RCC 7860 (cell line): ENCODE data around the gene PKN1.
"Not testable (repeated sequence)": the region's sequence is repeated elsewhere in the genome, so short reads cannot be mapped to it uniquely, and the experiment has no call there.

Experiments
- DNase-seq: peaks from one replicate; pipeline ENCODE4 v3.0.0-alpha.2; 2015; ENCODE audit warnings: low spot score
- FAIRE-seq: peaks from 2 replicates; lab custom pipeline; 2012; peaks lifted over from hg19 to GRCh38; lab: Jason Lieb, UNC

The PKN1 gene

GRCh38 chr19:14479309-14479974 is 46.3 kb downstream of the PKN1 start:
- DNase-seq = no peak
- FAIRE-seq = no peak

- DNase-seq (no peak), FAIRE-seq (no peak)
Measured at GRCh38 chr19:14479975-14480699, 47.0 kb downstream of the PKN1 start.

- DNase-seq = peak; percentile 33
- FAIRE-seq = no peak
Measured at GRCh38 chr19:14480700-14481079, 47.6 kb downstream of the PKN1 start.

GRCh38 chr19:14482172-14482941 is 49.3 kb downstream of the PKN1 start:
- DNase-seq (no peak), FAIRE-seq (no peak)

DNA sequence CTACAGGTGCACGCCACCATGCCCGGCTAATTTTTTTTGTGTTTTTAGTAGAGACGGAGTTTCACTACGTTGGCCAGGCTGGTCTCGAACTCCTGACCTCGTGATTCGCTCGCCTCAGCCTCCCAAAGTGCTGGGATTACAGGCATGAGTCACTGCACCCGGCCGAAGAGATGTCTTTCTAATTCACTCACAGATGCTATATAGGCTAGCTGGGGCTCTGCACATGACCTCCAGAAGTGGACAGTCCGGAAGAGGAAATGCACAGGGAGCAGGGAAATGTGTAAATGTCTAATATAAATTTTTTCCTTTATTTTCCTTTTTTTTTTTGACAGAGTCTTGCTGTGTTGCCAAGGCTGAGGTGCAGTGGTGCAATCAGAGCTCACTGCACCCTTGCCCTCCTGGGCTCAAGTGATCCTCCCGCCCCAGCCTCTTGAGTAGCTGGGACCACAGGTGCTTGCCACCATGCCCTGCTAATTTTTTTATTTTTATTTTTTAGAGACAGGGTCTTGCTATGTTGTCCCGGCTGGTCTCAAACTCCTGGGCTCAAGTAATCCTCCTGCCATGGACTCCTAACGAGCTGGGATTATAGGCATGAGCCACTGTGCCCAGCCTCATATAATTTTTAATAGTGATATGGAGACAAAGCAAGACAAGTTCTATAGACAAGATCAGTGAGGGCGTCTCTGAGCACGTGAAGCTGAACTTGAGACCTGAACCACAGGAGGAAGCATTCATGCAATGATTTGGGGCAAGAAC is 54.4 kb downstream of the PKN1 start:
- FAIRE-seq = no peak
- no peak for DNase-seq

- DNase-seq = no peak
- FAIRE-seq = no peak
Measured at GRCh38 chr19:14492756-14493337, 59.7 kb downstream of the PKN1 start.

DNA sequence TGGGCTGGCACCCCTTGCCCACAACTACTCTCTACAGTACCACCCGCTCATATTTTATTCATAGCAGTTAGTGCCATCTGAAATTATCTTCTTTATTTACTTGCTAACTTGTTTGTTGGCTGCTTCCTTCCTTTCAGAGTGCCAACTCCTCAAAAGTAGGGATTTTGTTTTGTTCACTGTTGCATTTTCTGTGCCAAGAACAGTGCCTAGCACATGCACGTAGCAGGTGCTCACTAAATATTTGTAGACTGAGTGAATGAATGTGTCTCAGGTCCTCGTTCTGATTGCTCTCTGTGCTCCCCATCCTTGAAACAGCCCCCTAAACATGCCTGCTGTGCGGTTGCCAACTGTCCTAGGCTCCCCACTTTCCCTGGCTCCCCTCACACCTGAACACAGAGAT is 61.3 kb downstream of the PKN1 start:
- FAIRE-seq (no peak), DNase-seq (no peak)

DNA sequence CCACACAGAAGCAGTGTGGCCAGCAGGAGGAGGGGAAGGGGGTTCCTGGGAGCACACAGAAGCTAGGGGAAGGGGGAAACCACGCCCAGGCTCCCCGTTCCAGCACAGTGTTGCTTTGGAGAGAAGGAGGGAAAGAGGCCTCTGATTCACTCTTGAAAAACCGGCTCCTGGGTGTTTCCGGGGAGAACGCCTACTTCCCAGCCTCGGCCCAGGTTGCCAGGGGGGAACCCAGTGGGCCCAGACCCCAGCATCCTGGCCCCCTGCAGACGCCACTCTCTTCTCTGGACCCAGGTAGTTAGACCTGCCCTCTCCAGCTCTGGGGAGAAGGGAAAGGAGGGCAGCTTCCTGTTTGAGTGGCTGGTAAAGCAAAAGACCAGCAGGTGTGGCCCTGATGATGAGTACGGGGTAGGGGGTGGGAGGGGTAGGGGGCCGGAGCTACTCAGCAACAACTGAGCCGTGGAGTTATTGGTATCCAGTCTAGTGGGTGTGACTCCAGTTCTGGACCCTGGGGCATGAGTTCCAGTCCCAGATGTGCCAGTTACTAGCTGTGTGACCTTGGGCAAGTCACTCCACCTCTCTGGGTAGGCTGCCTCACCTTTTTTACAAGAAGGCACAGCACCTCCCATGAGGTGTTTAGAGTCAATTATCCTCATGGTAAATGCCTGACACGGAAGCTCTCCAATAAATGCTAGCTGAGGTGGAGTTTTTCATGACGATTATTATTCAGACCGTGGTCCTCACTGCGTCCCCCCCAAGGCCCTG is 62.0 kb downstream of the PKN1 start:
- FAIRE-seq (no peak), DNase-seq (no peak)

GRCh38 chr19:14495672-14496028 is 62.5 kb downstream of the PKN1 start:
- DNase-seq = no peak
- no peak for FAIRE-seq

- DNase-seq (peak; percentile 97), FAIRE-seq (peak; percentile 89)
Measured at GRCh38 chr19:14496029-14496833, 63.1 kb downstream of the PKN1 start, which contains the start of gene GIPC1. Gene GIPC1, minus strand, starts transcription at chr19:14496127. Its CDS starts 13,151 bp downstream, at chr19:14482976.

GRCh38 chr19:14496834-14497227 is 63.7 kb downstream of the PKN1 start:
- FAIRE-seq (no peak), DNase-seq (peak; percentile 49)

- DNase-seq (no peak), FAIRE-seq (no peak)
Measured at GRCh38 chr19:14497228-14497921, 64.3 kb downstream of the PKN1 start.

GRCh38 chr19:14502334-14503092 is 69.4 kb downstream of the PKN1 start:
- DNase-seq = no peak
- FAIRE-seq = no peak

- no peak for FAIRE-seq
- no peak for DNase-seq
Measured at GRCh38 chr19:14503285-14503684, 70.2 kb downstream of the PKN1 start.

- not testable (repeated sequence) for FAIRE-seq, DNase-seq
Measured at GRCh38 chr19:14504575-14504974, 71.5 kb downstream of the PKN1 start.

DNA sequence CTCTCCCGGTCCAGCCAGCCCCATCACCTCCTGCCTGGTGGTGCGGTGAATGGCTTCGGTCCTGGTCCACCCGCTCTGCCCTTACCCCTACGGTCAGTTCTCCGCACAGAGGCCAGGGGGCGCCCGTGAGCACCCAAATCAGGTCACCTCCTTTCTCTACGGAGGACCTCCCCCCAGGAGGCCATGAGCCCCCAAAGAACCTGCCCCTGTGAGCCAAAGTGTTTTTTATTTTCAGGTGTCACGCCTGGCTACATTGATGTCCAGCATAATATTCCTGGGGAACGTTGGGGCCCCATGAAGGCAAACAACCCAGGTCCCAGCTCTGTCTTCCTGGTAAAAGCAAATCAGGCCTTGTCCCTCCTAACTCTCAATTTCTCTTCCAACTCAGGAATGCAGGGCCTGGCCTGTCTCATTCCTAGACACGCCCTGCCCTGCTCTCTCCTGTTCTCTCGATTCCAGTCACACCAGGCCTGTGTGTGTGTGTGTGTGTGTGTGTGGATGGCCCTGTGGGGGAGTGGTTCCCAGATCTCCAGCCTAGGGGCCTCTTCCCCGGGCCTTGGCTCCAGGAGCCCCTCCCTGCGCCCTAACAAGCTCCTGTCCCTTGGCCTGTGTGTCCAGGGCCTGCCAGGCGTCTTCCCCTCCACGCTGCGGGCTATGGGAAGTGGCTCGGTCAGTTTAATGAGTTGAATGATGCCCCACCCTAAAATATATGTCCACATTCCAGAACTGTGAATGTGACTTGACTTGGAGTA is 72.6 kb downstream of the PKN1 start:
- peak; percentile 35 for DNase-seq
- no peak for FAIRE-seq
